Keratinocyte (primary cell): ENCODE data around the gene VPS37C. TPM values are rescaled to one million over a fixed set of nuclear protein-coding genes. Genes with fewer than 3 reads are reported as not detected.

ENCODE experiments used
- DNase-seq: peaks from one replicate; pipeline ENCODE4 v3.0.0-alpha.2; 2011; ENCODE audit warnings: low read depth, missing footprints, low spot score
- FAIRE-seq: peaks from 2 replicates; lab custom pipeline; 2011; peaks lifted over from hg19 to GRCh38; lab: Jason Lieb, UNC
- H2AFZ ChIP-seq: 2 replicates; pipeline ENCODE4 v1.6.0; 2012; ENCODE audit warnings: low read length, control low read depth, inconsistent platforms; ENCODE audit not compliant: control insufficient read depth
- H3K27ac ChIP-seq: 2 replicates; pipeline ENCODE4 v1.5.1; 2011; ENCODE audit warnings: low read length; ENCODE audit not compliant: control insufficient read depth, insufficient read depth
- H3K27me3 ChIP-seq: 3 replicates; pipeline ENCODE4 v1.6.0; 2011; ENCODE audit warnings: low read length; ENCODE audit not compliant: control insufficient read depth, insufficient read depth; ENCODE audit errors: extremely low read depth
- H3K36me3 ChIP-seq, 2 experiments: 2 replicates in 1 of 2; 3 replicates in 1 of 2; pipeline ENCODE4 v1.5.1; 2011; ENCODE audit warnings: low read length in 2 of 2, mild to moderate bottlenecking in 1 of 2; ENCODE audit not compliant: control insufficient read depth in 2 of 2, insufficient read depth in 2 of 2; ENCODE audit errors: extremely low read depth in 1 of 2
- H3K4me1 ChIP-seq: 3 replicates; pipeline ENCODE4 v1.5.1; 2011; ENCODE audit warnings: low read length; ENCODE audit not compliant: control insufficient read depth, insufficient read depth; ENCODE audit errors: extremely low read depth
- H3K4me2 ChIP-seq: 3 replicates; pipeline ENCODE4 v1.6.0; 2011; ENCODE audit warnings: low read depth, low read length; ENCODE audit not compliant: control insufficient read depth, insufficient read depth; ENCODE audit errors: extremely low read depth
- H3K4me3 ChIP-seq, 3 experiments: fragments of 200-600 bp in 1 of 3; sonication (generic) in 1 of 3; 2 replicates in 2 of 3; 3 replicates in 1 of 3; pipeline ENCODE4 v1.5.1; 2011 to 2016; ENCODE audit warnings: low read length in 3 of 3, mild to moderate bottlenecking in 3 of 3, control low read depth in 2 of 3, inconsistent platforms in 1 of 3, low read depth in 1 of 3, mixed read lengths in 1 of 3, mixed run types in 1 of 3, moderate library complexity in 1 of 3; ENCODE audit not compliant: control insufficient read depth in 2 of 3, insufficient read depth in 2 of 3; ENCODE audit errors: extremely low read depth in 1 of 3
- H3K79me2 ChIP-seq: 2 replicates; pipeline ENCODE4 v1.6.0; 2012; ENCODE audit warnings: low read length; ENCODE audit not compliant: control insufficient read depth, insufficient read depth
- H3K9ac ChIP-seq: 3 replicates; pipeline ENCODE4 v1.6.0; 2011; ENCODE audit warnings: low read length; ENCODE audit not compliant: control insufficient read depth, insufficient read depth; ENCODE audit errors: extremely low read depth
- H3K9me1 ChIP-seq: 3 replicates; pipeline ENCODE4 v1.6.0; 2011; ENCODE audit warnings: low read length; ENCODE audit not compliant: control insufficient read depth, insufficient read depth; ENCODE audit errors: extremely low read depth
- H3K9me3 ChIP-seq: 2 replicates; pipeline ENCODE4 v1.5.1; 2012; ENCODE audit warnings: low read depth, low read length; ENCODE audit not compliant: control insufficient read depth
- H4K20me1 ChIP-seq: 3 replicates; pipeline ENCODE4 v1.6.0; 2011; ENCODE audit warnings: low read length; ENCODE audit not compliant: control insufficient read depth, insufficient read depth; ENCODE audit errors: extremely low read depth
- CTCF ChIP-seq, 3 experiments: IDR thresholded peaks in 1 of 3; conservative IDR thresholded peaks in 1 of 3; optimal IDR thresholded peaks in 1 of 3; 2 replicates in 2 of 3; 3 replicates in 1 of 3; pipeline versions ENCODE3 to v1.5.1; 2011; ENCODE audit warnings: low read length in 3 of 3, mild to moderate bottlenecking in 3 of 3, moderate library complexity in 2 of 3, control low read depth in 1 of 3, inconsistent platforms in 1 of 3; ENCODE audit not compliant: insufficient read depth in 2 of 3; ENCODE audit errors: extremely low read depth in 1 of 3
- EZH2 ChIP-seq: IDR thresholded peaks from one replicate; pipeline ENCODE4 v1.6.1; 2012; ENCODE audit warnings: inconsistent platforms, mild to moderate bottlenecking, low read length, moderate library complexity
- dilution Hi-C: fragments of 300-500 bp; cut with MboI; formaldehyde crosslinking; loops from one replicate; pipeline ENCODE4 v1.7.0; 2020; ENCODE audit warnings: low sequenced_read_pairs; ENCODE audit not compliant: extremely low pct_ligation_motif_present
- polyA plus RNA-seq, 5 experiments: library from polyadenylated mRNA; depleted of rRNA in 3 of 5; stranded (reverse) in 3 of 5; stranded (forward) in 1 of 5; unstranded in 1 of 5; fragments of >200 nt; gene quantifications; 1 replicate in 1 of 5; 2 replicates in 3 of 5; 3 replicates in 1 of 5; pipeline versions ENCODE4 v1.2.1 to v1.2.3, GENCODE V29; 2011 to 2012; ENCODE audit warnings: missing spikeins in 2 of 5, low read depth in 1 of 5, low replicate concordance in 1 of 5

Gene VPS37C
- polyA plus RNA-seq, 1 donor (not counting 4 experiments of a cell fraction or from before 2014, with no cell fraction given): 8.0 TPM

DNA sequence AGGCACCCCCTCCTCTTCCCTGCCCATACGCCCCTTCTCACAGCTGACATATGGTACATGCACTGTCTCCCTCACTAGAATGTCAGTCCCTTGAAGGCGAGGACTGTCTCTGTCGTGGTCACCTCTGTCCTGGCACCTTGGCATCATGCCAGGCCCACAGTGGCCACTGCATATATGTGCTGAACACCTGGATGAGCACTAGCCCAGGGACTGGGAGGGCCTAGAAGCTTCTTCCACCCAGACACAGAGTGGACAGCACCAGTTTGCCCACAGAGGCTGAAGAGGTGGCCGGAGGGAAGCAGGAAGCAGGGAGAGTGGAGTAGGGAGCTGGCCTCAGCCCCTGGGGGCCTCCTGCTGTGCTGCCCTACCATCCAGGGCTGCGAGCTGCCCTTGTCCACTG is 28.6 kb downstream of the VPS37C start:
- dilution Hi-C loops: no loop called here
- H3K9me1 ChIP-seq: no peaks in the 10 kb centered on the region
- H3K36me3 ChIP-seq: peaks cover 6 to 11% of the 10 kb centered on the region in 2 experiments
- H3K9ac ChIP-seq: no peak overlapping the region
- TF ChIP-seq CTCF (optimal IDR thresholded peaks at IDR 0.05 in 1 of 3, IDR thresholded peaks at IDR 0.05 in 1 of 3, conservative IDR thresholded peaks at IDR 0.05 in 1 of 3; ENCODE audit: extremely low read depth in 1 of 3, insufficient read depth in 2 of 3, low read length in 3 of 3): no peak
- no peak for TF ChIP-seq EZH2
- FAIRE-seq (no peak), DNase-seq (no peak)
- H3K27ac ChIP-seq: no peak overlapping the region
- no peaks in the 10 kb centered on the region for H3K79me2 ChIP-seq
- no peaks in the 10 kb centered on the region for H3K27me3 ChIP-seq
- H3K4me1 ChIP-seq: peaks cover 6% of the 10 kb centered on the region
- peaks cover 3% of the 10 kb centered on the region for H4K20me1 ChIP-seq
- H3K4me2 ChIP-seq: no peak overlapping the region
- no peaks in the 10 kb centered on the region for H3K9me3 ChIP-seq
- H2AFZ ChIP-seq: no peak overlapping the region
- H3K4me3 ChIP-seq: no peak overlapping the region

DNA sequence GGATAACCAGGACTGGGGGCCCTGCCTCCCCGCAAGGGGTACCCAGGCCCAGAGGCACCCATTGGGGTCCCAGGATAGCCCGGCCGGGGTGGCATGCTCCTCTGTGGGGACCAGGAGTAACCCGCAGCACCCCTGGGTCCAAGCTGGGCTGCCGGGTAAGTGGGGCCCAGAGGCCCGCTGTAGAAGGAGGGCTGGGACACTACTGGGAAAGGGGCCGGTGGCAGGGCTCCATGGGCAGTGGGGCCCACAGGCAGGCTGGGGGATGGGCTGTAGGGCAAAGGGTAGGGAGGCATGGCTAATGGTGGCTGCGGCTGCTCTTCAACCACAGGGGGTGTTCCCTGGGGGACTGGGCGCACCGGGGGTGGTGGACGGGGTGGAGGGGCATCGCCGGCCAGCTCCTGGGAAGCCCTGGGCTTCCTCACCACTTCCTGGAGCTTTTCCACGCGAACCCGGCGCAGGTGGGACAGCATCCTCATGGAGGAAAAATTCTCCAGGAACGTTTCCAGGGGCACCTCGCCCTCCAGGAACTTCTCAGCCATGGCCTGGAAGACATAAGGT is 29.1 kb downstream of the VPS37C start:
- Histone ChIP-seq H3K4me2 (no peak overlapping the region), H3K9me3 (no peaks in the 10 kb centered on the region), H3K9me1 (no peaks in the 10 kb centered on the region), H3K9ac (no peak overlapping the region), H4K20me1 (peaks cover 3% of the 10 kb centered on the region), H3K79me2 (no peaks in the 10 kb centered on the region), H3K27ac (no peak overlapping the region), H2AFZ (no peak overlapping the region), H3K36me3 (peaks cover under 1 to 9% of the 10 kb centered on the region in 2 experiments), H3K27me3 (no peaks in the 10 kb centered on the region), H3K4me3 (no peak overlapping the region), H3K4me1 (peaks cover 6% of the 10 kb centered on the region)
- TF ChIP-seq CTCF (optimal IDR thresholded peaks at IDR 0.05 in 1 of 3, IDR thresholded peaks at IDR 0.05 in 1 of 3, conservative IDR thresholded peaks at IDR 0.05 in 1 of 3; ENCODE audit: extremely low read depth in 1 of 3, insufficient read depth in 2 of 3, low read length in 3 of 3): no peak
- TF ChIP-seq EZH2: no peak
- DNase-seq (no peak), FAIRE-seq (no peak)
- dilution Hi-C loops: no loop called here
